Measurements from ENCODE around the gene MAL.

- TF ChIP-seq CTCF (conservative IDR thresholded peaks at IDR 0.05) (no peak), ZFX (IDR thresholded peaks at IDR 0.05) (no peak)
These were observed 44.0 kb downstream of the MAL start for GRCh38 chr2:95069465-95069864.

Measured in C4-2B (cell line).